Right lung (tissue), 5 donors: Measurements from ENCODE around the gene PROSER1. TPM values are rescaled to one million over a fixed set of nuclear protein-coding genes. Genes with fewer than 3 reads are reported as not detected.

Source experiments
- polyA plus RNA-seq, 5 donors: library from polyadenylated mRNA; unstranded; fragments of 120-200 nt; gene quantifications; one replicate each; pipeline versions ENCODE4 v1.2.1 to v1.2.3, GENCODE V29; 2013; ENCODE audit warnings: inconsistent platforms in 1 of 5, low replicate concordance in 1 of 5; ENCODE audit not compliant: insufficient read length in 5 of 5, insufficient read depth in 1 of 5

Gene PROSER1
- polyA plus RNA-seq, 5 donors: 33.7 to 45.3 (median 43.0) TPM

Other genes starting within 250 kb of the PROSER1 start
- 1 to 10 TPM in 4 of 5 donors, under 1 TPM in 1; 0.35 to 3.3 (median 2.1) TPM for gene STOML3, start 47.3 kb downstream of the PROSER1 start, polyA plus RNA-seq
- gene NHLRC3, start 367 bp upstream of the PROSER1 start, polyA plus RNA-seq: 10 to 100 TPM; 44.6 to 84.9 (median 67.5) TPM